ENCODE results near the gene SLC25A27. TPM values are rescaled to one million over a fixed set of nuclear protein-coding genes. Genes with fewer than 3 reads are reported as not detected.

Gene SLC25A27
- total and polyA plus RNA-seq, 4 donors: 2.5 to 24.2 (median 4.9) TPM

DNA sequence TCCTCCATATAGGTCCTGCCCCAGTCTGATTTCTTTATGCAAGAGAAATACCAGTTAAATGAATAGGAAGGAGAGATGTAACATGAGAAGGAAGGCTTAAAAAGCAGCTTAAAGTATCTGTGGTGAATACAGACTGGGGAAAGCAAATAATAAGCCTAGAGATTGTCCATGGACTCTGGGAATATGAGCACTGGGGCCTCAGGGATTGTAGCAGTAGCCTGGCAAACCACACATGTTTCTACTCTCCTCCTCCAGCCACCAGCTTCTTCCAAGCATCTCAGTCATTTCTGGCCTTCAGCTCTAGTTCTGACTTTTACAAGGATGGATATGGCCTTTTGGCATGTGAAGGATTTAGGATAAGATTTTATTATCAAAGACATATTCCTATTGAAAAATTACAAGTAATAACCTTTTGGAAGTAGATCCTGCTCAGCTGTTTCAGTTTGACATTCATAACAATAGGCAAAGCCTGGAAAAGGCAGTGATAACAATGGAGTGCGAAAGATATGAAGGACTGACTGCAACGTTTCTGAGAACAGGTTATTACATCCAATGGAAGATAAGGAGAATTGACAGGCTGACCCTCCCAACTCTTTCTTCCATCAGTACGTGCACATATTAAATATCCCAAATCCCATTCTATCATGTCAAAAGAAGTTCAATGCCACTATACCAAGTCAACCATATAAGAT is 41.8 kb upstream of the SLC25A27 start:
- TF ChIP-seq ZBTB33 (IDR thresholded peaks at IDR 0.05) (no peak), HNF4G (IDR thresholded peaks at IDR 0.05) (no peak), MAX (IDR thresholded peaks at IDR 0.05) (no peak), EGR1 (IDR thresholded peaks at IDR 0.05; ENCODE audit: low read depth in 2 of 2) (no peak), CTCF (IDR thresholded peaks at IDR 0.05; ENCODE audit: low read depth, low read length, missing input control) (no peak), GABPA (IDR thresholded peaks at IDR 0.05 in 1 of 2, conservative IDR thresholded peaks at IDR 0.05 in 1 of 2) (no peak), RAD21 (IDR thresholded peaks at IDR 0.05) (no peak), TAF1 (conservative IDR thresholded peaks at IDR 0.05) (no peak), JUND (IDR thresholded peaks at IDR 0.05) (no peak), FOXA2 (IDR thresholded peaks at IDR 0.05) (no peak), YY1 (IDR thresholded peaks at IDR 0.05) (no peak), HNF4A (conservative IDR thresholded peaks at IDR 0.05) (no peak), ATF3 (IDR thresholded peaks at IDR 0.05) (no peak), RXRA (IDR thresholded peaks at IDR 0.05) (no peak), FOXA1 (IDR thresholded peaks at IDR 0.05) (no peak)
- TF ChIP-seq, protein P1, sequence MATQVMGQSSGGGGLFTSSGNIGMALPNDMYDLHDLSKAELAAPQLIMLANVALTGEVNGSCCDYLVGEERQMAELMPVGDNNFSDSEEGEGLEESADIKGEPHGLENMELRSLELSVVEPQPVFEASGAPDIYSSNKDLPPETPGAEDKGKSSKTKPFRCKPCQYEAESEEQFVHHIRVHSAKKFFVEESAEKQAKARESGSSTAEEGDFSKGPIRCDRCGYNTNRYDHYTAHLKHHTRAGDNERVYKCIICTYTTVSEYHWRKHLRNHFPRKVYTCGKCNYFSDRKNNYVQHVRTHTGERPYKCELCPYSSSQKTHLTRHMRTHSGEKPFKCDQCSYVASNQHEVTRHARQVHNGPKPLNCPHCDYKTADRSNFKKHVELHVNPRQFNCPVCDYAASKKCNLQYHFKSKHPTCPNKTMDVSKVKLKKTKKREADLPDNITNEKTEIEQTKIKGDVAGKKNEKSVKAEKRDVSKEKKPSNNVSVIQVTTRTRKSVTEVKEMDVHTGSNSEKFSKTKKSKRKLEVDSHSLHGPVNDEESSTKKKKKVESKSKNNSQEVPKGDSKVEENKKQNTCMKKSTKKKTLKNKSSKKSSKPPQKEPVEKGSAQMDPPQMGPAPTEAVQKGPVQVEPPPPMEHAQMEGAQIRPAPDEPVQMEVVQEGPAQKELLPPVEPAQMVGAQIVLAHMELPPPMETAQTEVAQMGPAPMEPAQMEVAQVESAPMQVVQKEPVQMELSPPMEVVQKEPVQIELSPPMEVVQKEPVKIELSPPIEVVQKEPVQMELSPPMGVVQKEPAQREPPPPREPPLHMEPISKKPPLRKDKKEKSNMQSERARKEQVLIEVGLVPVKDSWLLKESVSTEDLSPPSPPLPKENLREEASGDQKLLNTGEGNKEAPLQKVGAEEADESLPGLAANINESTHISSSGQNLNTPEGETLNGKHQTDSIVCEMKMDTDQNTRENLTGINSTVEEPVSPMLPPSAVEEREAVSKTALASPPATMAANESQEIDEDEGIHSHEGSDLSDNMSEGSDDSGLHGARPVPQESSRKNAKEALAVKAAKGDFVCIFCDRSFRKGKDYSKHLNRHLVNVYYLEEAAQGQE (IDR thresholded peaks at IDR 0.05): no peak
- no peaks in the 10 kb centered on the region for H3K4me1 ChIP-seq (ENCODE audit: control insufficient read depth in 4 of 4, insufficient read depth in 4 of 4, low read length in 3 of 4)
- no peak overlapping the region for H3K4me3 ChIP-seq (ENCODE audit: low read depth in 1 of 3, low read length in 3 of 3)
- 84% methylated on average over 3 of the region's 3 CpGs for WGBS
- DNase-seq (ENCODE audit: low spot score): no peak
- no peak overlapping the region for H3K9ac ChIP-seq (ENCODE audit: low read depth in 1 of 2, low read length in 2 of 2)
- H3K27me3 ChIP-seq (ENCODE audit: control insufficient read depth in 4 of 4, insufficient read depth in 4 of 4, low read length in 3 of 4): no peaks in the 10 kb centered on the region
- peaks cover 0 to 10% (median 0%) of the 10 kb centered on the region in 4 donors for H3K36me3 ChIP-seq (ENCODE audit: control insufficient read depth in 4 of 4, insufficient read depth in 3 of 4, low read depth in 1 of 4, low read length in 3 of 4)
- no peak overlapping the region for H3K27ac ChIP-seq (ENCODE audit: low read depth in 1 of 2, low read length in 2 of 2)
- no peaks in the 10 kb centered on the region for H3K9me3 ChIP-seq (ENCODE audit: control insufficient read depth in 4 of 4, low read length in 3 of 4)
